Retinal pigment epithelial cell (primary cell): Measurements from ENCODE around the gene DUSP7.
A peak's percentile ranks its signal among the peaks of the same experiment; 100 is the strongest.

Experiments used
- DNase-seq: peaks from one replicate; pipeline ENCODE4 v3.0.0-alpha.2; 2010; ENCODE audit warnings: low read depth
- H3K4me3 ChIP-seq: 2 replicates; pipeline ENCODE4 v1.5.1; 2011; ENCODE audit warnings: mild to moderate bottlenecking, low read length, control low read depth, moderate library complexity
- CTCF ChIP-seq: conservative IDR thresholded peaks from 2 replicates; pipeline ENCODE4 v1.5.1; 2011; ENCODE audit warnings: low read depth, low read length, control low read depth, inconsistent platforms

The DUSP7 gene

DNA sequence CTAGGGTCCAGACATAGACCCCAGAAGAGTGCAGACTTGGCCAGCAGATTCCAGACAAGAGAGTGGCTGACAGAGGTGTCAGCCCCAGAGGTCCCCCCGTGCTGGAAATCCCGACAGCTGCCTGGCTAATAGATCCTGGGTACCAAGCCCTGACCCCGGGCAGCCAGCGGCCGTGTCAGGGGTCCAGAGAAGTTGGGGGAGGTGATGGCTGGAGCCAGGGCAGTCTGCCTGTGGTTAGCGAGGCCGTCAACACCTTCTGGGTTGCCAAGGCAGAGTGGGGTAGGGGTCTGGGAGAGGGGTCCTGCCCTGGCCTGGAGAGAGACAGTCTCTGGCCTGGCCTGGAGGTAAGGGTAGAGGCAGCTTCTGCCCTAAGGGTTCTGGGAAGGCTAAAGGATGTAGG, 35.6 kb downstream of the DUSP7 start:
- no peak overlapping the region for H3K4me3 ChIP-seq
- TF ChIP-seq CTCF: no peak
- DNase-seq: no peak

GRCh38 chr3:52019352-52020080, 36.9 kb downstream of the DUSP7 start:
- H3K4me3 ChIP-seq: no peak overlapping the region
- DNase-seq: no peak
- TF ChIP-seq CTCF: no peak

GRCh38 chr3:52018319-52019000, 37.9 kb downstream of the DUSP7 start:
- no peak overlapping the region for H3K4me3 ChIP-seq
- TF ChIP-seq CTCF: no peak
- no peak for DNase-seq

- no peak for DNase-seq
- H3K4me3 ChIP-seq: no peak overlapping the region
- TF ChIP-seq CTCF: no peak
Observed at GRCh38 chr3:52017586-52017985, 38.8 kb downstream of the DUSP7 start.

DNA sequence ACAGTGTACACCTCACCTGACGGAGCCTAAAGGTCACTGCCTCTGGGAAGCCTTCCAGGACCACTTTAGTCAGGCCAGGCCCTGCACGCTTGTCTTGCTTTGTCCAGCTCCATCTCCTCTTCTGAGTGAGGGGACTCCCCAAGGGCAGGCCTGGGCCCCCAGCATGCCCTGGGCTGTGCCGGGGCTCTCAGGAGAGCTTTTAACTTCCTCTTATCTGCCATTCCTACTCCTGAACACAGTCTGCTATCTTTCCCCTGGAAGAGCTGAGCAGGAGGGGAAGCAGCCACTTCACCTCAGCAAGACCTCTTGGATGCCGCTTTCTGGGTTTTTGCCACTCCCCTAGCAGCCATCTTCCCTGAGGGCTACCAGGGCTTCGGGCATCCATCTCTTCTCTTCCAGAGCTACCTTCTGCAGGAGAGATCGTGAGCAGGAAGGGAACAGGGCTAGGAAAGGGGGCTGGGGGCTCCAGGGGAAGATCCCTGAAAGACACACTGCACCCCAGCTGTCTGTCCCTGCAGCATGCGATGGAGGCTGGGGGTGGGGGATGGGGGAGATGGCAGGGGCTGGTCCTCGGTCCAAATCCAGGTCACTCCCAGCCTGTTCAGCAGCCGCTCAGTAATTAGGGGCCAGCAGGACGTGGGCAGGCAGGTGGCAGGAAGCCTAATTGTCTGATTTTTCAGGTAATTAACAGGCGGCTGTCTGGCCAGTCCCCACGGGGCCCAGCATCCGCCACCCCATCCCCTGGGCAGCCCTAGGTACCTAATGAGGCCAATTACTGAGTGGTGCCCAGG, 40.7 kb downstream of the DUSP7 start:
- TF ChIP-seq CTCF: no peak
- H3K4me3 ChIP-seq: no peak overlapping the region
- no peak for DNase-seq

DNA sequence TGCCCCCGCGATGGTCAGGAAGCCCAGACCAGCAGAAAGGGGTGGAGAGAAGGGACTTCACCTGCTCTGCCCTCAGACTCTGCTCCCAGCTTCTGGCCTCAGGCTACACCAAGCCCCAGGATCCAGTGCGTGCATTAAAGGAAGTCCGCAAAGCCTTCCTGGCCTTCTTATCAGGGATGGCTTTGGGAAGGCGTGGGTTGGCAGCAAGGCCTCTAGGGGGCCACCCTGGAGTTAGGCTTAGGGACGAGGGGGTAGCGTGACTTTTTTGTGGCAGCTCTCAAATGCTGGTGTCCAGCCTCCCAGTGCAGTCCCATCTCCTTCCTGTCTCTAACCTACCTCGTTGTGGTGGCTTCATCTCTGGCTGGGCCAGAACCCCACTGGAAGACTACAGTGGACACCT, 41.8 kb downstream of the DUSP7 start:
- DNase-seq: no peak
- peak; percentile 57 for TF ChIP-seq CTCF
- no peak overlapping the region for H3K4me3 ChIP-seq
